GM21619 (cell line): ENCODE data around the gene ZNHIT2.

Experiments used
- ATAC-seq: cut with Tn5 transposase; IDR thresholded peaks from one replicate; pipeline ENCODE4 v1.9.1; 2021; ENCODE audit not compliant: unreplicated experiment

Gene ZNHIT2

DNA sequence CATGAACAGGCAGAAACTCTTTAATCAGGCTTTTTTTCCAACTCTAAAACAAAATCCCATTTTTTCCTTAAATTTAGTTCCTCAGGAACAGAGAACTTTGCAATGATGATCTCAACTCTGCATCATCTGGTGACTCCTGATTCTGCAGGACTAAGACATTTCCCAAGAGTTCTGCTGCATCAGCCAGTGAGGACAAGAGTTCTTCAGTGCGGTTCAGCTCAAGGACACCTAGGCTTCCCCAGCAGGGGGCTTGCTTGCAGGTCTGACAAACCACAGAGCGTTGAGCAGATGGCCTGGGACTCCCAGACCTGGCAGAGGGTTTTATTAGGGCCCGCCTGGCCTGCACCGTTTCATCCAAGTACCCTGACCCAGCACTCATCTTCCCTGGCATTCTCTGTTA is 40.0 kb downstream of the ZNHIT2 start:
- no peak for ATAC-seq

DNA sequence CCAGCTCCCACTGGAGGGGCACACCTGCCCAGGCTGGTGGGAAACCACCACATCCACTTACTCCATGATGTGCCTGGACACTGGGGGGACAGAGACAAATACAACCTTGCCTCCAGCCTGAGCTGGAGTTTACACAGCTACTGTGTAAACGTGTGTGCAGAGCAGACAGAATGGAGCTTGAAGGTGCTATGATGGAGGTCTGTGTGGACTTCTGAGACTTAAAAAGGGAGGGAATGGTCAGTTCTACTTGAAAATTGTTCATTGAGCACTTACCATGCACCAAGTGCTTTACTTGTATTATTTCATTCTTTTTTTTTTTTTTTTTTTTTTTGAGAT is 44.9 kb downstream of the ZNHIT2 start:
- ATAC-seq: no peak

DNA sequence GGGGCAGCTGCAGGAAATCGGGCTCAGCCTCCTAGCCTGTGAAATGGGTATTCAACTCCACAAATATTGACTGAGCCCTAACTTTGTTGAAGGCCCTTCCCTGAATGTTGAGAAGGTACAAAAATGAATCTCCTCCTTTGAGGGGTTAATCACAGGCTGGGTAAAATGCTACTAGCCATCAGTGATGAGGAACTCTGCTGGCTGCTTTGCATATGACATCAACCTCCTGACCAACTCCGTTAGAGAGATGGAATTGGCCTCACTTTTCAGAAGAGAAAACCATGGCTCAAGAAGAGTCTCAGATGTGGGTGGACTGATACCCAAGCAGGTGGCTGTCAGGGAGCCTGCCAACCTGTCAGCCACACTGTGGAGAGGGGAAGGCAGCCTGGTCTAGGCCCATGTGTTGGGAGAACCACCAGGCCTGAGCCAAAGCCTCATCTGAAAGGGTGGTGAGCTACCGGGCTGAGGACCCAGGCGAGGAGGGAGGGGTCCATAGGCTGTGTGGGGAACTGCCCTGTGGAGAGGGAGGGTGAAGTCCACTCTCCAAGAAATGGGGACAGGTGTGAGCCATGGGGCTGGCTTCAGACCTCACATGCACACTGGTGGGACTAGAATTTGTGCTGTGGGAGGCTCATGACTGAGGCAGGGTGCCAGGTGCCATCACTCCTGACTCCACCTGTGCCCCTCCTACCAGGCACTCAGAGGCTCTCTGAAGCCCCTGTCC is 45.4 kb downstream of the ZNHIT2 start:
- no peak for ATAC-seq

DNA sequence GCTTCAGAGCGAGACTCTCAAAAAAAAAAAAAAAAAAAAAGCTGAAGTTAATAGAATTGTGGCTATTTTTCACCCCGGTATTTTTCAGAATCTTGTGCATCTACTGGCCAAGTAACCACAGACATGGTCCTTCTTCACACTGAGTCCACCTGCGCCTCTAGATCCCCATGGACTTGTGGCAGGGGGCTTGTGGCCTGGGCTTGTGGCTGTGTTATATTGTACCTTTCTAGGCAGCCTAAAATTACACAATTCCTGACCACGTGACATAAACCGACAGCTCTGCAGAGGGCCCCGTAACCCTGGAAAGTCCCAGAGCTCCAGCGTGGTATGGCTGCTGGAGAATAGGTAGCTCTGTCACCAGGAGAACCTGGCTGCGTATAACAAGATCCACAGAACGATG is 48.3 kb downstream of the ZNHIT2 start:
- no peak for ATAC-seq

DNA sequence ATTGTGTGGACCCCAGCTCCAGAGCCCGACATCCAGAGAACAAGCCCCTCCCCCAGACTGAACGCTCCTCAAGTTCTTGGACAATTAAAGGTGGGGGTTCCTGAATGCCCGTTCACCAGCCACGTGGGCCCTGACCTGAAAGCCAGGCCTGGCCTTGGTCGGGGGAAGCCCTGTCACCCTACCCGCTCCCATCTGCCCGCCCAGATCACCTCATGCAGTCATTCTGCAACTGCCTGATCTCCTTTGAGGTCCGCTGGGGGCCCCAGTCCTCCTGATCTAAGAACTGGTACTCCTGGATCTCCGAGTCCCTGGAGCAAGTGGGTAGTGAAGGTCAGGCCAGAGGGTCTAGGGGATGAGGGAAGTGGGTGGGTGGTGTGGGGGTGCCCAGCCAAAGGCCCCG is 50.1 kb downstream of the ZNHIT2 start:
- ATAC-seq: no peak

DNA sequence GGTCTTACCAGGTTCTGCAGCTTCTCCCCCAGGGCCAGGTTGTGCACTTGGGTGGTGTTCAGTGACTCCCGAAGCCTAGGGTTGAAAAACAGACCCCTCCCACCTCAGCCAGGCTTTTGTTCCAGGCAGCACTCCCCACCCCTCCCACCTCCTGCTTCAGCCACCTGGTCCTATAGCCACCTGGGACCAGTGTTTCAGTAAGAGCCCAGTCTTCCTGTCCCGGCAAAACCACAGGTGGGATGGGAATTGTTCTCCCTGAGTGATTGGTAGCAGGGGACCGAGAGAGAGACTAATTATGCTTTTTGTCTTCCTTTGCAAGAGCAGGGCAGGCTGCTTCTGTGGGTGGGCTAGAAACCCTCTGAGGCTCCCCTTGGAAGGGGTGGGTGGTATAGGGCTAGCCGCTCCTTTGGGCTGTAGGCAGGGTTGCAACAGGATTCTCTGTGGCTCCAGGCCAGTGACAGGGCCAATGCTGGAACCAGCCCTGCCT is 50.7 kb downstream of the ZNHIT2 start:
- ATAC-seq: no peak
